ENCODE measurements around the gene PIK3R1. TPM values are rescaled to one million over a fixed set of nuclear protein-coding genes. Genes with fewer than 3 reads are reported as not detected.

Gene PIK3R1
- total RNA-seq, 4 donors from 2014 or later = 44.9 to 222 (median 81.6) TPM

GRCh38 chr5:68325065-68325580, 109.6 kb downstream of the PIK3R1 start:
- in situ Hi-C loops (cut with MboI; ENCODE audit: low pct_ligation_motif_present in 1 of 4, low pct_unique_long_range_greater_than_20kb in 1 of 4, low sequenced_read_pairs in 3 of 4) (no loop called here), intact Hi-C loops (cut with DNase I; ENCODE audit: low total_unique reads) (loop anchor here (5.0 kb wide), 1 partner anchor 252 kb away; no protein-coding TSS in a partner anchor)
- Histone ChIP-seq H3K4me1 (peaks cover 0 to 7% (median 6%) of the 10 kb centered on the region in 4 donors), H3K4me3 (no peak overlapping the region), H3K36me3 (no peaks in the 10 kb centered on the region), H3K27ac (no peak overlapping the region), H3K9me3 (no peaks in the 10 kb centered on the region), H3K27me3 (no peaks in the 10 kb centered on the region)
- WGBS, 2 donors (ENCODE audit: low coverage in 1 of 2) = 85% methylated on average over 1 of the region's 1 CpG; no CpG with 5 or more reads in 1 of the 2 donors
- TF ChIP-seq CTCF (IDR thresholded peaks at IDR 0.05) = no peak
- TF ChIP-seq POLR2A (IDR thresholded peaks at IDR 0.05) = no peak
- DNase-seq = no peak

DNA sequence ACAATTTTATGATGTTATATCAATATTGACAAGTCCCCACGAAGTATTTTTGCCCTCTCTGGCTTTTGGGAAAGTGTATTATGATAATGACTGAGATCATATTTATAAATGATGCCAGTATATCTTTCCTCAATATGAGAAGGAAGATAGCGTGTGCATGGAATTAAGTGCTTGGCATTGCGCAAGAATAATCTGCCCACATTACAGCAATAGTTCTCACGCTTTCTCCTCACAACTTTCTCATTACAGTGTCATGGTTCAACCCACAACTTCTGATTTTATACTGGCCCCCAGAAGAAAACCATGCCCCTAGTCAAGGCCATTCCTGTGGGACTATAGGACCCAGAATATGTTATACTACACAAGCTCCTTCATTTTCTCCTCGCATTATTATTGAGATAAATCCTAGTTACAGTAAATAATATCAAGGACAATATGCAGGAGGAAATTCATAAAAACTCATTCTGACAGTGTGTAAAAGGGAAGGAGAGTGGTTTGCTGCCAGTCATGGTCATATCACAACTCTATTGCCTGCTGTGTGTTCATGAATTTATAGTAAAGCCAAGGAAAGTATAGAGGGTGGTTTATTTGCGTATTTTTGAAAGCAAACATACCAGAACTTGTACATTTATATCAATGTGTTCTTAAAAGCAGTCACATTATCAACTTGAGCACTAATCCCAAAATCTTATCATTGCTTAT, 114.1 kb downstream of the PIK3R1 start:
- in situ Hi-C loops (cut with MboI; ENCODE audit: low pct_ligation_motif_present in 1 of 4, low pct_unique_long_range_greater_than_20kb in 1 of 4, low sequenced_read_pairs in 3 of 4) (no loop called here), intact Hi-C loops (cut with DNase I; ENCODE audit: low total_unique reads) (loop anchor here (5.0 kb wide), 1 partner anchor 248 kb away; no protein-coding TSS in a partner anchor)
- no peaks in the 10 kb centered on the region for H3K27me3 ChIP-seq
- 72 to 88% methylated on average over 4 to 6 of the region's 6 CpGs for WGBS, 2 donors (ENCODE audit: low coverage in 1 of 2)
- DNase-seq = no peak
- peaks cover 7 to 28% (median 19%) of the 10 kb centered on the region in 4 donors for H3K4me1 ChIP-seq
- no peaks in the 10 kb centered on the region for H3K9me3 ChIP-seq
- H3K27ac ChIP-seq = no peak overlapping the region
- H3K4me3 ChIP-seq = no peak overlapping the region
- TF ChIP-seq CTCF (IDR thresholded peaks at IDR 0.05) = no peak
- TF ChIP-seq EP300 (IDR thresholded peaks at IDR 0.05; ENCODE audit: low read depth) = no peak
- no peak for TF ChIP-seq POLR2A (IDR thresholded peaks at IDR 0.05)
- no peak for TF ChIP-seq POLR2AphosphoS5 (IDR thresholded peaks at IDR 0.05)
- no peaks in the 10 kb centered on the region for H3K36me3 ChIP-seq

GRCh38 chr5:68330574-68330973, 115.0 kb downstream of the PIK3R1 start:
- in situ Hi-C loops (cut with MboI; ENCODE audit: low pct_ligation_motif_present in 1 of 4, low pct_unique_long_range_greater_than_20kb in 1 of 4, low sequenced_read_pairs in 3 of 4) = no loop called here
- Histone ChIP-seq H3K4me3 (no peak overlapping the region), H3K36me3 (no peaks in the 10 kb centered on the region), H3K27ac (peak overlapping the region in 1 of 4 donors; percentile 13), H3K27me3 (no peaks in the 10 kb centered on the region), H3K4me1 (peaks cover 7 to 28% (median 19%) of the 10 kb centered on the region in 4 donors), H3K9me3 (no peaks in the 10 kb centered on the region)
- WGBS, 2 donors (ENCODE audit: low coverage in 1 of 2) = 63 to 67% methylated on average over 1 of the region's 1 CpG
- DNase-seq = no peak
- intact Hi-C loops (cut with DNase I; ENCODE audit: low total_unique reads) = no loop called here
- TF ChIP-seq POLR2A (IDR thresholded peaks at IDR 0.05) (no peak), EP300 (IDR thresholded peaks at IDR 0.05; ENCODE audit: low read depth) (no peak), POLR2AphosphoS5 (IDR thresholded peaks at IDR 0.05) (no peak), CTCF (IDR thresholded peaks at IDR 0.05) (no peak)

- H3K27ac ChIP-seq = peak overlapping the region in 3 of 4 donors; percentile 8 to 52 (median 25)
- DNase-seq = no peak
- 31 to 45% methylated on average over 3 to 4 of the region's 4 CpGs for WGBS, 2 donors (ENCODE audit: low coverage in 1 of 2)
- in situ Hi-C loops (cut with MboI; ENCODE audit: low pct_ligation_motif_present in 1 of 4, low pct_unique_long_range_greater_than_20kb in 1 of 4, low sequenced_read_pairs in 3 of 4) (no loop called here), intact Hi-C loops (cut with DNase I; ENCODE audit: low total_unique reads) (no loop called here)
- TF ChIP-seq POLR2A (IDR thresholded peaks at IDR 0.05) (no peak), CTCF (IDR thresholded peaks at IDR 0.05) (no peak), POLR2AphosphoS5 (IDR thresholded peaks at IDR 0.05) (no peak), EP300 (IDR thresholded peaks at IDR 0.05; ENCODE audit: low read depth) (no peak)
- no peaks in the 10 kb centered on the region for H3K9me3 ChIP-seq
- H3K27me3 ChIP-seq = no peaks in the 10 kb centered on the region
- H3K4me3 ChIP-seq = no peak overlapping the region
- H3K4me1 ChIP-seq = peaks cover 7 to 28% (median 19%) of the 10 kb centered on the region in 4 donors
- no peaks in the 10 kb centered on the region for H3K36me3 ChIP-seq
Observed at GRCh38 chr5:68331192-68332079, 115.9 kb downstream of the PIK3R1 start.
